H1 (cell line): Measurements from ENCODE around the gene SVIL.

Experiments used
- CBX8 ChIP-seq: fragments of 300-800, 300-1000 bp; sonication (generic); IDR thresholded peaks from 2 replicates; pipeline ENCODE4 v1.7.1; 2016; ENCODE audit warnings: low read depth, low read length, borderline replicate concordance
- JUND ChIP-seq: IDR thresholded peaks from 2 replicates; pipeline ENCODE4 v1.6.1; 2011; ENCODE audit warnings: mild to moderate bottlenecking, improper control_type of control experiment, low read length
- MAFK ChIP-seq: IDR thresholded peaks from 2 replicates; pipeline ENCODE4 v1.6.1; 2012; ENCODE audit warnings: low read depth, mild to moderate bottlenecking, improper control_type of control experiment, low read length
- MAX ChIP-seq: IDR thresholded peaks from 2 replicates; pipeline ENCODE4 v1.6.1; 2012; ENCODE audit warnings: inconsistent platforms
- POLR2A ChIP-seq, 2 experiments: IDR thresholded peaks; 1 replicate in 1 of 2; 2 replicates in 1 of 2; pipeline ENCODE4 v1.6.1; 2011; ENCODE audit warnings: low read depth in 2 of 2, low read length in 2 of 2, mild to moderate bottlenecking in 2 of 2; ENCODE audit errors: control extremely low read depth in 1 of 2
- POLR2AphosphoS5 ChIP-seq: IDR thresholded peaks from 2 replicates; pipeline ENCODE4 v1.6.1; 2011; ENCODE audit warnings: low read depth, low read length
- RAD21 ChIP-seq, 2 experiments: IDR thresholded peaks in 1 of 2; conservative IDR thresholded peaks in 1 of 2; 2 replicates each; pipeline ENCODE4 v1.6.1; 2011; ENCODE audit warnings: low read depth in 2 of 2, low read length in 2 of 2, improper control_type of control experiment in 1 of 2, inconsistent platforms in 1 of 2, mild to moderate bottlenecking in 1 of 2, moderate library complexity in 1 of 2
- SAP30 ChIP-seq: fragments of 300-600 bp; sonication (generic); IDR thresholded peaks from 2 replicates; pipeline ENCODE4 v1.7.1; 2012; ENCODE audit warnings: low read length, moderate library complexity, mild to moderate bottlenecking, inconsistent platforms; ENCODE audit not compliant: insufficient read depth, insufficient replicate concordance
- TAF1 ChIP-seq: IDR thresholded peaks from 2 replicates; pipeline ENCODE4 v1.6.1; 2011; ENCODE audit warnings: mild to moderate bottlenecking, low read depth, low read length
- TF ChIP-seq, protein P1 (sequence below): IDR thresholded peaks from 2 replicates; pipeline ENCODE4 v1.6.1; 2012; ENCODE audit warnings: low read length, inconsistent platforms
- TF ChIP-seq, protein P2 (sequence below): IDR thresholded peaks from 2 replicates; pipeline ENCODE4 v1.6.1; 2011; ENCODE audit warnings: low read length, improper control_type of control experiment
- TF ChIP-seq, protein P3 (sequence below): IDR thresholded peaks from 2 replicates; pipeline ENCODE4 v1.6.1; 2011; ENCODE audit warnings: low read depth, mild to moderate bottlenecking, low read length; ENCODE audit not compliant: insufficient read depth

- TF ChIP-seq CBX8 (no peak), JUND (no peak), TAF1 (no peak), POLR2A (IDR thresholded peaks at IDR 0.05; ENCODE audit: control extremely low read depth in 1 of 2, low read depth in 2 of 2, low read length in 2 of 2) (no peak), SAP30 (no peak), RAD21 (IDR thresholded peaks at IDR 0.05 in 1 of 2, conservative IDR thresholded peaks at IDR 0.05 in 1 of 2; ENCODE audit: low read depth in 2 of 2, low read length in 2 of 2) (no peak), MAFK (no peak), MAX (no peak), POLR2AphosphoS5 (no peak)
- TF ChIP-seq, protein P1, sequence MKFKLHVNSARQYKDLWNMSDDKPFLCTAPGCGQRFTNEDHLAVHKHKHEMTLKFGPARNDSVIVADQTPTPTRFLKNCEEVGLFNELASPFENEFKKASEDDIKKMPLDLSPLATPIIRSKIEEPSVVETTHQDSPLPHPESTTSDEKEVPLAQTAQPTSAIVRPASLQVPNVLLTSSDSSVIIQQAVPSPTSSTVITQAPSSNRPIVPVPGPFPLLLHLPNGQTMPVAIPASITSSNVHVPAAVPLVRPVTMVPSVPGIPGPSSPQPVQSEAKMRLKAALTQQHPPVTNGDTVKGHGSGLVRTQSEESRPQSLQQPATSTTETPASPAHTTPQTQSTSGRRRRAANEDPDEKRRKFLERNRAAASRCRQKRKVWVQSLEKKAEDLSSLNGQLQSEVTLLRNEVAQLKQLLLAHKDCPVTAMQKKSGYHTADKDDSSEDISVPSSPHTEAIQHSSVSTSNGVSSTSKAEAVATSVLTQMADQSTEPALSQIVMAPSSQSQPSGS: no peak
- TF ChIP-seq, protein P2, sequence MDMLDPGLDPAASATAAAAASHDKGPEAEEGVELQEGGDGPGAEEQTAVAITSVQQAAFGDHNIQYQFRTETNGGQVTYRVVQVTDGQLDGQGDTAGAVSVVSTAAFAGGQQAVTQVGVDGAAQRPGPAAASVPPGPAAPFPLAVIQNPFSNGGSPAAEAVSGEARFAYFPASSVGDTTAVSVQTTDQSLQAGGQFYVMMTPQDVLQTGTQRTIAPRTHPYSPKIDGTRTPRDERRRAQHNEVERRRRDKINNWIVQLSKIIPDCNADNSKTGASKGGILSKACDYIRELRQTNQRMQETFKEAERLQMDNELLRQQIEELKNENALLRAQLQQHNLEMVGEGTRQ: no peak
- TF ChIP-seq, protein P3, sequence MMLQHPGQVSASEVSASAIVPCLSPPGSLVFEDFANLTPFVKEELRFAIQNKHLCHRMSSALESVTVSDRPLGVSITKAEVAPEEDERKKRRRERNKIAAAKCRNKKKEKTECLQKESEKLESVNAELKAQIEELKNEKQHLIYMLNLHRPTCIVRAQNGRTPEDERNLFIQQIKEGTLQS: no peak
These were observed 38.4 kb downstream of the SVIL start for GRCh38 chr10:29596356-29596755.
